ENCODE measurements around the gene ACAA1. TPM values are rescaled to one million over a fixed set of nuclear protein-coding genes. Genes with fewer than 3 reads are reported as not detected.

ACAA1 gene
- total and polyA plus RNA-seq, 2 of the 4 experiments (the other 2 are of a cell fraction) = 30.8 to 62.4 TPM

- in situ Hi-C loops (cut with MboI; ENCODE audit: low sequenced_read_pairs) (no loop called here), dilution Hi-C loops (cut with HindIII; ENCODE audit: low sequenced_read_pairs, unreplicated experiment) (no loop called here), intact Hi-C loops (cut with micrococcal nuclease) (no loop called here)
- ChIA-PET CTCF (interaction anchor here (1.5 kb wide), 1 partner anchor 22 kb away, joined by 4 read pairs; no protein-coding TSS in a partner anchor), POLR2A (ENCODE audit: unreplicated experiment) (interaction anchor here (0.7 kb wide), 2 partner anchors 71 to 196 kb away, joined by 3 read pairs; no protein-coding TSS in a partner anchor)
- Histone ChIP-seq H3K4ac (ENCODE audit: low read depth, low read length) (peak overlapping the region; percentile 41; the same call in 1 of the 2 replicates), H4K5ac (ENCODE audit: low read depth, low read length) (no peak overlapping the region), H3K9me1 (ENCODE audit: insufficient read depth, low read length) (peaks cover 19% of the 10 kb centered on the region), H2BK15ac (ENCODE audit: low read depth, low read length) (peak overlapping the region; percentile 24; the same call in 1 of the 3 replicates), H3K4me2 (ENCODE audit: low read depth, low read length) (0 out of 2 replicates have a peak overlapping the region, but pooled peaks have one; percentile 5), H2BK120ac (ENCODE audit: low read depth, low read length) (no peak overlapping the region), H2AFZ (replicated peaks; ENCODE audit: low read length, poor library complexity) (no peak overlapping the region), H3K4me1 (ENCODE audit: control insufficient read depth, insufficient read depth, low read length) (peaks cover 16% of the 10 kb centered on the region), H3K27me3 (ENCODE audit: control insufficient read depth, insufficient read depth, low read length) (no peaks in the 10 kb centered on the region), H3K27ac (ENCODE audit: insufficient read depth, low read length) (no peak overlapping the region), H3K9me3 (ENCODE audit: control insufficient read depth, insufficient read depth, low read length) (no peaks in the 10 kb centered on the region), H2BK20ac (ENCODE audit: low read depth, low read length) (no peak overlapping the region; the same call in 1 of the 2 replicates), H3K56ac (ENCODE audit: extremely low read depth, insufficient read depth, low read length) (no peak overlapping the region), H4K91ac (ENCODE audit: insufficient read depth, low read depth, low read length) (no peak overlapping the region), H3K36me3 (ENCODE audit: control insufficient read depth, insufficient read depth, low read length) (no peaks in the 10 kb centered on the region), H3K23ac (ENCODE audit: low read depth, low read length) (peak overlapping the region; percentile 13; the same call in 1 of the 2 replicates), H2BK5ac (ENCODE audit: low read depth, low read length, poor library complexity, severe bottlenecking) (peak overlapping the region; percentile 14), H2AK5ac (ENCODE audit: low read depth, low read length) (peak overlapping the region; percentile 20; the same call in 1 of the 2 replicates), H2AK9ac (replicated peaks; ENCODE audit: low read depth, low read length, poor library complexity) (no peak overlapping the region), H4K20me1 (ENCODE audit: insufficient read depth, low read length) (peaks cover 43% of the 10 kb centered on the region), H3K9ac (ENCODE audit: low read depth, low read length) (no peak overlapping the region), H4K8ac (ENCODE audit: low read depth in 2 of 2, low read length in 2 of 2) (0 out of 4 replicates have a peak overlapping the region, but pooled peaks of 1 of the 2 experiments have one; percentile 47), H3K4me3 (ENCODE audit: insufficient read depth, low read depth, low read length) (no peak overlapping the region), H3K18ac (ENCODE audit: low read depth, low read length) (peak overlapping the region; percentile 38; the same call in 1 of the 2 replicates), H3K79me1 (ENCODE audit: low read depth in 1 of 2, low read length in 2 of 2) (peaks cover 0 to 39% of the 10 kb centered on the region in 2 experiments; a peak in 2 of 4 replicates), H3K14ac (replicated peaks; ENCODE audit: low read depth, low read length) (peak overlapping the region; percentile 24)
- BruUV-seq (replicated peaks) = no TSS peak
- TF ChIP-seq RCOR1 (IDR thresholded peaks at IDR 0.05; ENCODE audit: insufficient replicate concordance, low read length) (no peak), CEBPB (IDR thresholded peaks at IDR 0.05; ENCODE audit: low read depth, low read length) (no peak), NFE2L2 (IDR thresholded peaks at IDR 0.05; ENCODE audit: low read depth, low read length) (no peak), CHD1 (IDR thresholded peaks at IDR 0.05; ENCODE audit: low read depth, low read length) (no peak), ELK1 (IDR thresholded peaks at IDR 0.05; ENCODE audit: borderline replicate concordance, low read depth, low read length) (no peak), BHLHE40 (IDR thresholded peaks at IDR 0.05; ENCODE audit: low read depth, low read length) (no peak), SMC3 (IDR thresholded peaks at IDR 0.05; ENCODE audit: low read depth, low read length) (no peak), FOS (IDR thresholded peaks at IDR 0.05; ENCODE audit: low read depth, low read length) (no peak), USF2 (IDR thresholded peaks at IDR 0.05; ENCODE audit: low read depth, low read length) (no peak), CTCF (conservative IDR thresholded peaks at IDR 0.05; ENCODE audit: low read depth, low read length) (no peak), MAZ (IDR thresholded peaks at IDR 0.05; ENCODE audit: borderline replicate concordance, low read depth, low read length) (no peak), RAD21 (IDR thresholded peaks at IDR 0.05; ENCODE audit: low read length) (no peak), MAFK (IDR thresholded peaks at IDR 0.05; ENCODE audit: low read depth, low read length) (no peak), POLR2A (IDR thresholded peaks at IDR 0.05; ENCODE audit: low read depth, low read length) (no peak), RFX5 (IDR thresholded peaks at IDR 0.05; ENCODE audit: low read depth, low read length) (no peak), MXI1 (IDR thresholded peaks at IDR 0.05; ENCODE audit: borderline replicate concordance, low read depth, low read length) (no peak)
- DNase-seq (no peak), ATAC-seq (ENCODE audit: low read depth) (no peak)
- WGBS, 2 experiments (ENCODE audit: extremely low coverage in 2 of 2, insufficient read length in 1 of 2) = no CpG with 5 or more reads among the region's 4 CpGs
These were observed 33.8 kb upstream of the ACAA1 start for GRCh38 chr3:38170722-38171121.
